Keratinocyte (primary cell): ENCODE results near the gene PRKCE. TPM values are rescaled to one million over a fixed set of nuclear protein-coding genes. Genes with fewer than 3 reads are reported as not detected.

Source experiments
- DNase-seq: peaks from one replicate; pipeline ENCODE4 v3.0.0-alpha.2; 2011; ENCODE audit warnings: low read depth, missing footprints, low spot score
- FAIRE-seq: peaks from 2 replicates; lab custom pipeline; 2011; peaks lifted over from hg19 to GRCh38; lab: Jason Lieb, UNC
- H2AFZ ChIP-seq: 2 replicates; pipeline ENCODE4 v1.6.0; 2012; ENCODE audit warnings: low read length, control low read depth, inconsistent platforms; ENCODE audit not compliant: control insufficient read depth
- H3K27ac ChIP-seq: 2 replicates; pipeline ENCODE4 v1.5.1; 2011; ENCODE audit warnings: low read length; ENCODE audit not compliant: control insufficient read depth, insufficient read depth
- H3K27me3 ChIP-seq: 3 replicates; pipeline ENCODE4 v1.6.0; 2011; ENCODE audit warnings: low read length; ENCODE audit not compliant: control insufficient read depth, insufficient read depth; ENCODE audit errors: extremely low read depth
- H3K36me3 ChIP-seq, 2 experiments: 2 replicates in 1 of 2; 3 replicates in 1 of 2; pipeline ENCODE4 v1.5.1; 2011; ENCODE audit warnings: low read length in 2 of 2, mild to moderate bottlenecking in 1 of 2; ENCODE audit not compliant: control insufficient read depth in 2 of 2, insufficient read depth in 2 of 2; ENCODE audit errors: extremely low read depth in 1 of 2
- H3K4me1 ChIP-seq: 3 replicates; pipeline ENCODE4 v1.5.1; 2011; ENCODE audit warnings: low read length; ENCODE audit not compliant: control insufficient read depth, insufficient read depth; ENCODE audit errors: extremely low read depth
- H3K4me2 ChIP-seq: 3 replicates; pipeline ENCODE4 v1.6.0; 2011; ENCODE audit warnings: low read depth, low read length; ENCODE audit not compliant: control insufficient read depth, insufficient read depth; ENCODE audit errors: extremely low read depth
- H3K4me3 ChIP-seq, 3 experiments: fragments of 200-600 bp in 1 of 3; sonication (generic) in 1 of 3; 2 replicates in 2 of 3; 3 replicates in 1 of 3; pipeline ENCODE4 v1.5.1; 2011 to 2016; ENCODE audit warnings: low read length in 3 of 3, mild to moderate bottlenecking in 3 of 3, control low read depth in 2 of 3, inconsistent platforms in 1 of 3, low read depth in 1 of 3, mixed read lengths in 1 of 3, mixed run types in 1 of 3, moderate library complexity in 1 of 3; ENCODE audit not compliant: control insufficient read depth in 2 of 3, insufficient read depth in 2 of 3; ENCODE audit errors: extremely low read depth in 1 of 3
- H3K79me2 ChIP-seq: 2 replicates; pipeline ENCODE4 v1.6.0; 2012; ENCODE audit warnings: low read length; ENCODE audit not compliant: control insufficient read depth, insufficient read depth
- H3K9ac ChIP-seq: 3 replicates; pipeline ENCODE4 v1.6.0; 2011; ENCODE audit warnings: low read length; ENCODE audit not compliant: control insufficient read depth, insufficient read depth; ENCODE audit errors: extremely low read depth
- H3K9me1 ChIP-seq: 3 replicates; pipeline ENCODE4 v1.6.0; 2011; ENCODE audit warnings: low read length; ENCODE audit not compliant: control insufficient read depth, insufficient read depth; ENCODE audit errors: extremely low read depth
- H3K9me3 ChIP-seq: 2 replicates; pipeline ENCODE4 v1.5.1; 2012; ENCODE audit warnings: low read depth, low read length; ENCODE audit not compliant: control insufficient read depth
- H4K20me1 ChIP-seq: 3 replicates; pipeline ENCODE4 v1.6.0; 2011; ENCODE audit warnings: low read length; ENCODE audit not compliant: control insufficient read depth, insufficient read depth; ENCODE audit errors: extremely low read depth
- CTCF ChIP-seq, 3 experiments: IDR thresholded peaks in 1 of 3; conservative IDR thresholded peaks in 1 of 3; optimal IDR thresholded peaks in 1 of 3; 2 replicates in 2 of 3; 3 replicates in 1 of 3; pipeline versions ENCODE3 to v1.5.1; 2011; ENCODE audit warnings: low read length in 3 of 3, mild to moderate bottlenecking in 3 of 3, moderate library complexity in 2 of 3, control low read depth in 1 of 3, inconsistent platforms in 1 of 3; ENCODE audit not compliant: insufficient read depth in 2 of 3; ENCODE audit errors: extremely low read depth in 1 of 3
- EZH2 ChIP-seq: IDR thresholded peaks from one replicate; pipeline ENCODE4 v1.6.1; 2012; ENCODE audit warnings: inconsistent platforms, mild to moderate bottlenecking, low read length, moderate library complexity
- dilution Hi-C: fragments of 300-500 bp; cut with MboI; formaldehyde crosslinking; loops from one replicate; pipeline ENCODE4 v1.7.0; 2020; ENCODE audit warnings: low sequenced_read_pairs; ENCODE audit not compliant: extremely low pct_ligation_motif_present
- polyA plus RNA-seq, 5 experiments: library from polyadenylated mRNA; depleted of rRNA in 3 of 5; stranded (reverse) in 3 of 5; stranded (forward) in 1 of 5; unstranded in 1 of 5; fragments of >200 nt; gene quantifications; 1 replicate in 1 of 5; 2 replicates in 3 of 5; 3 replicates in 1 of 5; pipeline versions ENCODE4 v1.2.1 to v1.2.3, GENCODE V29; 2011 to 2012; ENCODE audit warnings: missing spikeins in 2 of 5, low read depth in 1 of 5, low replicate concordance in 1 of 5

Gene PRKCE
- polyA plus RNA-seq, 1 donor (not counting 4 experiments of a cell fraction or from before 2014, with no cell fraction given) = 2.0 TPM

GRCh38 chr2:45725731-45726130, 74.3 kb downstream of the PRKCE start:
- H3K27me3 ChIP-seq = no peaks in the 10 kb centered on the region
- no peak overlapping the region for H3K27ac ChIP-seq
- H3K9me1 ChIP-seq = no peaks in the 10 kb centered on the region
- FAIRE-seq (no peak), DNase-seq (no peak)
- no peaks in the 10 kb centered on the region for H4K20me1 ChIP-seq
- no peak overlapping the region for H2AFZ ChIP-seq
- no peaks in the 10 kb centered on the region for H3K4me1 ChIP-seq
- no peak overlapping the region for H3K4me2 ChIP-seq
- H3K36me3 ChIP-seq = no peaks in the 10 kb centered on the region
- no peaks in the 10 kb centered on the region for H3K79me2 ChIP-seq
- TF ChIP-seq CTCF (optimal IDR thresholded peaks at IDR 0.05 in 1 of 3, IDR thresholded peaks at IDR 0.05 in 1 of 3, conservative IDR thresholded peaks at IDR 0.05 in 1 of 3; ENCODE audit: extremely low read depth in 1 of 3, insufficient read depth in 2 of 3, low read length in 3 of 3) (no peak), EZH2 (no peak)
- no peak overlapping the region for H3K4me3 ChIP-seq
- no peak overlapping the region for H3K9ac ChIP-seq
- H3K9me3 ChIP-seq = no peaks in the 10 kb centered on the region
- dilution Hi-C loops = no loop called here

- H3K4me3 ChIP-seq = no peak overlapping the region
- no peaks in the 10 kb centered on the region for H4K20me1 ChIP-seq
- H3K27ac ChIP-seq = no peak overlapping the region
- dilution Hi-C loops = no loop called here
- H3K9me3 ChIP-seq = no peaks in the 10 kb centered on the region
- TF ChIP-seq EZH2 (no peak), CTCF (optimal IDR thresholded peaks at IDR 0.05 in 1 of 3, IDR thresholded peaks at IDR 0.05 in 1 of 3, conservative IDR thresholded peaks at IDR 0.05 in 1 of 3; ENCODE audit: extremely low read depth in 1 of 3, insufficient read depth in 2 of 3, low read length in 3 of 3) (no peak)
- DNase-seq (no peak), FAIRE-seq (no peak)
- H3K79me2 ChIP-seq = no peaks in the 10 kb centered on the region
- H3K4me1 ChIP-seq = no peaks in the 10 kb centered on the region
- H3K9me1 ChIP-seq = no peaks in the 10 kb centered on the region
- H2AFZ ChIP-seq = no peak overlapping the region
- no peaks in the 10 kb centered on the region for H3K36me3 ChIP-seq
- no peak overlapping the region for H3K4me2 ChIP-seq
- H3K9ac ChIP-seq = no peak overlapping the region
- no peaks in the 10 kb centered on the region for H3K27me3 ChIP-seq
Measured at GRCh38 chr2:45726188-45726587, 74.7 kb downstream of the PRKCE start.
